HG03575 (cell line): ENCODE results near the gene MIDN.
"Not testable (repeated sequence)": the region's sequence is repeated elsewhere in the genome, so short reads cannot be mapped to it uniquely, and the experiment has no call there.

Experiments
- ATAC-seq: cut with Tn5 transposase; IDR thresholded peaks from one replicate; pipeline ENCODE4 v1.9.1; 2021; ENCODE audit not compliant: unreplicated experiment, insufficient number of reproducible peaks, low FRiP score; ENCODE audit errors: extremely low read depth

Gene MIDN

DNA sequence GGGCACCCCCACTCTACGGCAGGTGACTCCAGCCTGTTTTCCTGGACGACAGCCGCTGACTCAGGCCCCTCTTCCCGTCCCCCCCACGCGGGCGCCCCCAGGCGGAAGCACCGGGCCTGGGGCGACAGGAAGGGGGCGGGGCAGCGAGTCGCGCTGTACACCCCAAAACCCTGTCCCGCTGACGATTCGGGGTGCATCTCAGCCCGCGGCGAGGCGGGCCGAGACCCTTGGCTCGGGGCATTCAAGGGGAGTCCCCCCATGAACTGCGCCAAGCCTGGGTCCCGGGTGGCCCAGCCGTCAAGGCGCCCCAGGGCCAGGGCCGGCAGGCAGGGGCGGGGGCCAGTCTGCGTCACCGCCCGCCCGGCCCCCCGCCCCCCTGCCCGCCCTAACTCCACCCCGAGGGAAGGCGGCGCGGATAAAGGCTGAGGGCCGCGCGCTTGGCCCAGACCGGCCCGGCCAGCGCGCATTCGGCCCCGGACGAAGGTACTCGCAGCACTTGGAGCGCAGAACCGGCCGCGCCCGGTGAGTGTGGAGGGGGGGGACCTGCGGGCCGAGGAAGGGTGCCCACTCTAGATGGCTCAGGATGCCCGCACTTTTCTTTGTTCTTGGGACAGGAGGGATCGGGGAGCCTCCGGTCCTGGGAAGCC lies at the start of gene MIDN:
Gene MIDN, plus strand, starts transcription at position 445 of the 647 bp plus-strand sequence. CDS start 1,714 bp downstream, outside the sequence.
- ATAC-seq = no peak

DNA sequence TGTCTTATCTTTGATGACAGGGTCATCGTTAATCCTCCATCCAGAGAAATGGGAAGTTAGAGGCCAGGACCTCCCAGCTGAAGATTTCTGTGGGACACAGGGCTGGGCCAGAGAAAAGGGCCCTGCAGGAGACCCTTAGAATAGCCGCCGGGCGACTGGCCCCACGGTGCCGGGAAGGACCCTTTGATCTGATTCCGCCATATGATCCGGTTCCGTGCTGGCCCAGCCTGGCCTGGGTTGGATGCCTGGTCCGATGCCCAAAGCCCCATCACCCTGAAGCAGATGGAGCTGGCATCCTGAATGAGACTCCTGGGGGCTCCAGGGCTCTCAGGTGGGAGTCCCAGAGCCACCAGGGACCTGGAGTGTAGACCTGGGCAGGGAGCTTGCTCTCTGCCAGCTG lies 48.9 kb upstream of the MIDN start:
- ATAC-seq = no peak

DNA sequence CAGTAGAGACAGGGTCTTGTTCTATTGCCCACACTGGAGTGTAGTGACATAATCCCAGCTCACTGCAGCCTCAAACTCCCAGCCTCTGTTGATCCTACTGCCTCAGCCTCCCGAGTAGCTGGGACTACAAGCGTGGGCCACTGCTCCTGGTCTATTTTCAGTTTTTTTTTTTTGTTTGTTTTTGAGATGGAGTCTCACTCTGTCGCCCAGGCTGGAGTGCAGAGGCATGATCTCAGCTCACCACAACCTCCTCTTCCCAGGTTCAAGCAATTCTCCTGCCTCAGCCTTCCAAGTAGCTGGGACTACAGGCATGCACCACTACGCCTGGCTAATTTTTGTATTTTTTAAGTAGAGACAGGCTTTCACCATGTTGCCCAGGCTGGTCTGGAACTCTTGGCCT lies 47.8 kb upstream of the MIDN start:
- not testable (repeated sequence) for ATAC-seq

DNA sequence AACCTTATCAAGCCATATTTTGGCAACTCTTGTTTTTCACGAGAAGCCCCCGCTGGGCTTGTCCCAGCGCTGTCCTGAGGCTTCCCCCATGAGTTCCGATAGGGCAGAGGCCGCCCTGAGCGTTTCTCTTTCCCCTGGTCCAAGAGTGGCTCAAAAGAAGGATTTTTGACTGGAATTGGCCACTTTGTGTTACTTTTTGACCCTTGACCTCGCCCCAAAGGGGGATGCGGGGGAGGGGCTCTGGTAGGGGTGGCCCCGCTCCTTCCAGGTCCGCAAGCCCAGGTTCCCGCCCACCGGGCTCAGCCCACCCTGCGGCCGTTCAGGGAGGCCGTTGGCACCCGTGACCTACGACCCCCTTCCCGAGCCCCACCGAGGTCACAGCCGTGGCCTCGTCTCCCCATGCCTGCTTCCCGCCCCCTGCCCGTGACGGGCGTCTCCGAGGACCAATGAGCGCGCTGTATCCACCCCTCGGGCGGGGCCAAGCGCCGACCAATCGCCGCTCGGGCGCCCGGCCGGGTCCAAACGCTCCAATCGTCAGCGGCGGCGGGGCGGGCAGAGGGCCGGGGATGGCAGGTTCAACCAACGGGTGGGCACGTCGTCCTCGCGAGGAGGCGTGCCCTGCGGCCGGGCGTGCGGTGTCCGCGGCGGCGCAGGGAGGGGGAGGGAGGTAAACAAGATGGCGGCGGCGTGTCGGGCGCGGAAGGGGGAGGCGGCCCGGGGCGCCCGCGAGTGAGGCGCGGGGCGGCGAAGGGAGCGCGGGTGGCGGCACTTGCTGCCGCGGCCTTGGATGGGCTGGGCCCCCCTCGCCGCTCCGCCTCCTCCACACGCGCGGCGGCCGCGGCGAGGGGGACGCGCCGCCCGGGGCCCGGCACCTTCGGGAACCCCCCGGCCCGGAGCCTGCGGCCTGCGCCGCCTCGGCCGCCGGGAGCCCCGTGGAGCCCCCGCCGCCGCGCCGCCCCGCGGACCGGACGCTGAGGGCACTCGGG lies 43.0 kb upstream of the MIDN start, which contains the start of gene STK11:
Gene STK11, plus strand, starts transcription at position 665 of the 986 bp plus-strand sequence. CDS start 1,136 bp downstream, outside the sequence.
- ATAC-seq = no peak

DNA sequence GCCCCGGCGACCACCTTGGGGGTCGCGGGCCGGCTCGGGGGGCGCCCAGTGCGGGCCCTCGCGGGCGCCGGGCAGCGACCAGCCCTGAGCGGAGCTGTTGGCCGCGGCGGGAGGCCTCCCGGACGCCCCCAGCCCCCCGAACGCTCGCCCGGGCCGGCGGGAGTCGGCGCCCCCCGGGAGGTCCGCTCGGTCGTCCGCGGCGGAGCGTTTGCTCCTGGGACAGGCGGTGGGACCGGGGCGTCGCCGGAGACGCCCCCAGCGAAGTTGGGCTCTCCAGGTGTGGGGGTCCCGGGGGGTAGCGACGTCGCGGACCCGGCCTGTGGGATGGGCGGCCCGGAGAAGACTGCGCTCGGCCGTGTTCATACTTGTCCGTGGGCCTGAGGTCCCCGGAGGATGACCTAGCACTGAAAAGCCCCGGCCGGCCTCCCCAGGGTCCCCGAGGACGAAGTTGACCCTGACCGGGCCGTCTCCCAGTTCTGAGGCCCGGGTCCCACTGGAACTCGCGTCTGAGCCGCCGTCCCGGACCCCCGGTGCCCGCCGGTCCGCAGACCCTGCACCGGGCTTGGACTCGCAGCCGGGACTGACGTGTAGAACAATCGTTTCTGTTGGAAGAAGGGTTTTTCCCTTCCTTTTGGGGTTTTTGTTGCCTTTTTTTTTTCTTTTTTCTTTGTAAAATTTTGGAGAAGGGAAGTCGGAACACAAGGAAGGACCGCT lies 42.1 kb upstream of the MIDN start:
- no peak for ATAC-seq

DNA sequence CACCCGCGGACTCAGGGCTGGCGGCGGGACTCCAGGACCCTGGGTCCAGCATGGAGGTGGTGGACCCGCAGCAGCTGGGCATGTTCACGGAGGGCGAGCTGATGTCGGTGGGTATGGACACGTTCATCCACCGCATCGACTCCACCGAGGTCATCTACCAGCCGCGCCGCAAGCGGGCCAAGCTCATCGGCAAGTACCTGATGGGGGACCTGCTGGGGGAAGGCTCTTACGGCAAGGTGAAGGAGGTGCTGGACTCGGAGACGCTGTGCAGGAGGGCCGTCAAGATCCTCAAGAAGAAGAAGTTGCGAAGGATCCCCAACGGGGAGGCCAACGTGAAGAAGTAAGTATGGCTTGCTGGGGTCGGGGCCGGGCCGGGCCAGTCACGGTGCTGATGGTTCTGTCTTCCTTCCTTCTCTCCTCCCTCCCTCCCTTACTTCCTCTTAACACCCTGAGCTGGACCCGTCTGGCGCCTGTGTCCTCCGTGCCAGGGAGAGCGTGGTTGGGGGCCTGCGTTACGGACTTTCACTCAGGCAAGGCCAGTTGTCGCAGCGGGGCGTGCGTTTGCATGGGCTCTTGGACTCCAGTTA lies 41.4 kb upstream of the MIDN start:
- no peak for ATAC-seq

DNA sequence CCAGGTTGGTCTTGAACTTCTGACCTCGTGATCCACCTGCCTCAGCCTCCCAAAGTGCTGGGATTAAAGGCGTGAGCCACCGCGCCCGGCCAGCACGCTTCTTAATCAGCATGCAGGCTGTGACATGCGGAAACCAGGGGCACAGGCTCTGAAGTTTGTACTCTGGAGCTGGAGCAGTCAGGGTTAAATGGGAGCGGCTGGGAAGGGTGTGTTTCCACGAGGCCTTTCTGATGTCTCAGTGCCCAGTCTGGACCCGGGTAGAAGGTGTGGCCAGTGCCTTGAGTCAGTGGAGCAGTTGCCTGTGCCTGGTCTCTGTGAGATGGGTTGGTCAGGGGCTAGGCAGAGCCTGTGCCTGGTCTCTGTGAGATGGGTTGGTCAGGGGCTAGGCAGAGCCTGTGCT lies 39.6 kb upstream of the MIDN start:
- not testable (repeated sequence) for ATAC-seq

DNA sequence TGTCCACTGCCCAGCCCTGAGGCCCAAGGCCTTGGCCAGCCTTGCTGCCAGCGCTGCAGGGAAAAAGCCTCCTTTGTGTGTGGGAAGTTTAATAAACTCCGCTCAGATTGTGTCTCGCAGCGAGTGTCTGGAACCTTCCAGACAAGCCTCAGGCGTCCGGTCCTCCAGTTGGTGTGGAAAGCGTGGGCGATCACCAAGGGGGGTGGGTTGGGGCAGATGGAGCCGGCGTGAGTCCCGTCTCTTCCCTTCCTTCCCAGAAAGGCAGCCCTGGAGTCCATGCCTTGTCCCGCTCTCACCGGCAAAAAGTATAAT lies 38.2 kb upstream of the MIDN start:
- ATAC-seq = no peak

DNA sequence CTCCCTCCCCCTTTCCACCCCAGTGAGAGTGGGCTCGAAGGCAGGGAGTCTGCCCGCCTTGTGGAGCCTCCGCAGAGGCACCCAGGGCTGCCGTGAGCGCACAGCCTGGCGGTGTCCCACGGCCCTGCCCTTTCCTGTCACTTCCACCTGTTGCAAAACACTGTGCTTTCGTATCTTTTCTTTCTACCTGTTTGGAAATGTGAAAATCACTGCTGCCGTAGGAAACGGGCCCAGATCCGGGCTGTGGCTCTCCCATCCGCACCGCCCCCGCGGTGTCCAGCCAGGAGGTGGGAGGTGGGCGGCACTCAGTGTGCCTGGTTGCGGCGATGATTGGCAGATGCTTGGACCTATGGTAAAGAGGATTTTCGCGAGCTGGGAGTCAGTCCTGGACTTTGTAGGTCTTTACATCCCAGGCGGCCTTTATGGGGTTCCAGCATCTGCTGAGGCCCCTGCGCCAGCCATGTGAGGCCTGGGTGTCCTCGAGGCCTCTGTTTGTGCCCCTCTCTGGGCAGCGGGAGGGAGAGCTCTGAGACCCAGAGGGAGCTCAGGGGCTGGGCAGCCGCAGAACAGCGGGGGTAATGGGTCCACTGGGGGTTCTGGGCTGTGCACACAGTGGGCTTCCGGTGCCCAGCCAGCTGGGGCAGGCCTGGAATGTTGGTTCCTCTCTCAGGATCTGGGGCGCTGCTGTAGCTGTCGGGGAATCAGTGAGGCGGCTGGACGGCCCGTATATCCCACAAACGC lies 36.7 kb upstream of the MIDN start:
- no peak for ATAC-seq

DNA sequence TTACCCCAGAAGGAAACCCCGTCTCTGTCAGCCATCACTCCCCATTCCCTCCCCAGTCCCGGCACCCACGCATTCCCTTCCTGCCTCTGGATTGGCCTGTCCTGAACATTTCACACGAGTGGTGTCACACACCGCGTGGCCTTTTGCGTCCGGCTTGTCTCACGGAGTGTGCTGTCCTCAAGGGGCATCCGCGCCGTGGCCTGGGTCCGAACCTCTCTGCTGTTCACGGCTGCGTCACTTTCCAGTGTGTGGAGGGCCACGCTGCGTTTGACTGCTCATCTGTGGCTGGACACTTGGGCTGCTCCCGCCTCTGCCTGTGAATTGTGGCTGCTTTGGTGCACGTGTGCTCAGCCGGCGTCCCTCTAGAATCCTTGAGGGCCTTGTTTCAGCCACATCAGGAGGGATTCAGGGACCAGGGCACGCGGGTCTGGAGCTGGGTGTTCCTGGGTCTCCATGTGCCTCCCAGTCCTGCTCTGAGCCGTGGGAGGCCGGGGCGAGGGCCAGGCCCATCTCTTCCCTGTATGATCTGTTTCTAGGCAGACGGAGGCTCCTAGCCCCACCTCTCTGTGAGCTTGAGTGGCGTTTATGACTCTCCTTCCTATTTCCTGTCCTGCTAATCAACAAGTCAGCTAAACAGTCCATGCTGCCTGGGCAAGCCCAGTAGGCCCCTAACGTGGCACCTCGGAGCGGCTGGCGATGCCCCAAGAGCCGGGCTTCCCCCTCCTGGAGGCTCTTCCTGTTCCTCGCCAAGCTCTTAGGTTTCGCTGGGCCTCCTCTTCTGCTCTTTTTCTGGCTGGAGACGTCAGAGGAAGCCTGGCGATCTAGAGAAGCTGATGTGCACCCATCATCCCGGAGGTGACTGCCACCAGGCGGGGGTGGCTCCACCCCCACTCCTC lies 34.7 kb upstream of the MIDN start:
- no peak for ATAC-seq

DNA sequence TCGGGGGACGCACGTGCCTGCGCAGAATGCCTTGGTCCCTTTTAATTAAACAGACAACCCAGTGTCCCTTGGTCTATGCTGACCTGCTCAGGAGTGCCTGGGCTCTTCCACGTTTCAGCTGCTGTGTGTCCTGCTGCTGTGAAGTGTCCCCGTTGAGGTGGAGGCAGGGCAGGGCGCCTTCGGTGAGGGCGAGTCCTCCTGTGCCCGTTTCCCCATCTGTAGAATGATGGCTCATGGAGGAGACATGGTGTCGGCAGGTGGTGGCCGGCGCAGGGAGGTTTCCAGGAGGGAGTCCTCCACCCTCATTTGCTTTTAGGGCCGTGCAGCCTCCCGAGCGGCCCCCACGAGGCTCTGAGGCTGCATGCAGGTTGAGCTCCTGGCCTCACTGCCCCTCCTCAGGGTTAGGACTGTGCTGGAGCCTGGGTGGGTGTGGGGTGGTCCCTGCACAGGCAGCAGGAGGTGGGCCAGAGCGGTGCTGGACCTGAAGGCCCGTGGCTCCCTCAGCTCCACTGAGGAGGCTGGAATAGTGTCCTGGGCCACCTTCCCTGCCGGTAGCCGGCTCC lies 34.0 kb upstream of the MIDN start:
- ATAC-seq = no peak

DNA sequence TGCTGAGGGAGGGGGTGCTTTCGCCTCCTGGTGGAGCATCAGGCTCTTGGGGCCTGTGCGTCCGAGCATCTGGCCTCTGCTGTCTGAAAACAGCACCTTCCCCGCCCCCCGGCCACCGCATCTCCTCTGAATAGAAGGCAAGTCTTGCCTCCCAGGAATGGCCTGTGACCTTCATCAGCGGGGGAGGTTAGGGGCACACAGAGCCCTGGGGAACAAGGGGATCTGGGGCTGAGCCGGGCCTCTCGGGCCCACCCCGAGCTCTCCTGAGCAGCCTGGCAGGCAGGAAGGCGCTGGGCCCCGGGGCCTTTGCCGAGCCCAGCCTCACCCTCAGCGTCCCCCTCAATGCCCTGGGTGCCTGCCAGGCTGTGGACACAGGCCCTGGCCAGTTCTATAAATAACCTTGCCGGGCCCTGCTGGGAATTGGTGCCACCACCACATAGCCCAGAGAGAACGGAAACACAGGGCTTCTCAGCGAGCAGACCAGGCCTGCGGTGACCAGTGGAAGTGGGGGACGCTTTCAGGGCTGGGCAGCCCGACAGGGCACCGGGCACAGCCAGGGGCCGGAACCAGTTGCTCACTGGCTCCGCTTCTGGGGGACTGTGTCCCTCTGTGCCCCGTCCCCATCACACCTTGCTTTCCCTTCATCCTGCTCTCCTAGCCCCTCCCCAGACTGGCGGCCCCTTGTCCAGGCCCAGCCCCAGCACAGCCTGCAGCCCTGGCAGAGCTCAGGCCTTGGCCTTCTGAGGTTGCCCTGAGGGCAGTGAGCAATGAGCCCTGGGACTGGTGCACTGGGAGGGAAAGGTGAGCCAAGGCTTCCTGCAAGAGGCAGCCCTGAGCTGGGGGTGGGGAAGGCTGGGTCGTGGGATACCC lies 33.3 kb upstream of the MIDN start:
- ATAC-seq = no peak

DNA sequence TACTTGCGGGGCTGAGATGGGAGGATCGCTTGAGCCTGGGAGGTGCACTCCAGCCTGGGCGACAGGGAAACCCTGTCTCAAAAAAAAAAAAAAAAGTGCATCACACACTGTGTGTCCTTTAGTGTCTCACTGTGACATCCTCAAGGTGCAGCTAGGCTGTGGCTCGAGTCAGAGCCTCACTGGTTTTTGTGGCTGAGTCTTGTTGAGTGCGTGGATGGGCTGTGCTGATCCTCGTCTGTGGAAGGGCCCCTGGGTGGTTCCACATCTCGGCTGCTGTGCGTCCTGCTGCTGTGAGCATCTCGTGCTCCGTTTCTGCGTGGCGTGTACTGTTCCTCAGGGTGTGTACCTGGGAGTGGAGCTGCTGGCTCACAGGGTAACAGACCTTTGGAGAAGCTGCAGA lies 31.6 kb upstream of the MIDN start:
- no peak for ATAC-seq

DNA sequence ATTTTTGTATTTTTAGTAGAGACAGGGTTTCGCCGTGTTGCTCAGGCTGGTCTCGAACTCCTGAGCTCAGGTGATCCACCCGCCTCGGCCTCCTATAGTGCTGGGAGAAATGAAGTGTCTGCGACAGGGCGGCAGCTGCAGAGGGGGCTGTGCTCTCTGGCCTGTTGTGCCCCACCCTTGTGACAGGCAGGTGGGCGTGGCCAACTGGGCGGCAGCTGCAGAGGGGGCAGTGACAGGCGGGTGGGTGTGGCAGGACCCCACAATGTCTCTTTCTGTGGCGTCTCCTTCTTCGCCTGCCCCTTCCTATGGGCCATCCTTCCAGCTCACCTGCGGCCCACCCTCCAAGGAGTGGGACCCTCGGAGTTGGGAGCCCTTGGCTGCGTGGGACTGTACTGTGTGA lies 31.0 kb upstream of the MIDN start:
- ATAC-seq = no peak

DNA sequence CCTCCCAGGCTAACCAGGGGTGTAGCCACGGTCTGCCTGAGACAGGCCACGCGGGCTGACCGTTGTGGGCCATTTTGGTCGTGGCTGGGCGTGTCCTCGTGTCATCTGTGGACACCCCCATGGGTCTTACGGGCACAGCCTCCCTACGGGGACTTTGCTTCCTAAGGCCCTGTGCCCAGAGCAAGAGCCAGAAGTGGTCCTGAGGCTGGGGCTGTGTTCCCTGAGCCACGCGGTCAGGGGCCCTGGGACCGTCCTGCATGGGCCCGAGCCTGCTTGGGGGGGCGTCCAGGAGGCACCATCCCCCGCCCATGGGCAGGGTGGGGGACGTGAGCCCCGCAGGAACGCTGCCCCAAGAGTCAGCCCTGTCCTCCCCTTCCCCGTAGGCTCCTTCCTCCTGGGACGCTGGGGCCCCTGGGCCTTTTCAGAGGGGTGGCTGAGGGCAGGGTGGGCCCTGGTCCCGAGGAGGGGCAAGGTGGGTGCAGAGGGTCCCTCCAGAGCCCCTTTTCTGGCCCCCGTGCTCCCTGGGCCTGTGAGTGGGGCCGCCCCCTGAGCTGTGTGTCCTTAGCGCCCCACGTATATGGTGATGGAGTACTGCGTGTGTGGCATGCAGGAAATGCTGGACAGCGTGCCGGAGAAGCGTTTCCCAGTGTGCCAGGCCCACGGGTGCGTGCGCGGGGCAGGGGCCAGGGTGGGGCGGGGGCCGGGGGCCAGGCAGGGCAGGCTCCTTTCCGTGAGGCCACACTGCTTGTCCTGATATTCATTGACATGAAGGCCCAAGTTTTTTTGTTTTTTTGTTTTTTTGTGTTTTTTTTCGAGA lies 29.4 kb upstream of the MIDN start:
- no peak for ATAC-seq
